Muscle layer of duodenum (tissue), 2 donors: Measurements from ENCODE around the gene NHS.
"Not testable (repeated sequence)": the region's sequence is repeated elsewhere in the genome, so short reads cannot be mapped to it uniquely, and the experiment has no call there.

Source experiments
- H3K27ac ChIP-seq: one replicate; pipeline ENCODE4 v1.7.0; 2013; ENCODE audit warnings: mild to moderate bottlenecking, low read length
- H3K27me3 ChIP-seq: one replicate; pipeline ENCODE4 v1.7.0; 2013; ENCODE audit warnings: low read depth, mild to moderate bottlenecking, control low read depth, low read length
- H3K36me3 ChIP-seq, 2 donors: one replicate each; pipeline ENCODE4 v1.7.0; 2013; ENCODE audit warnings: low read length in 2 of 2, control low read depth in 1 of 2, mild to moderate bottlenecking in 1 of 2; ENCODE audit not compliant: insufficient read depth in 2 of 2, control insufficient read depth in 1 of 2
- H3K4me1 ChIP-seq, 2 donors: one replicate each; pipeline ENCODE4 v1.7.0; 2013; ENCODE audit warnings: low read length in 2 of 2, mild to moderate bottlenecking in 2 of 2, control low read depth in 1 of 2, moderate library complexity in 1 of 2; ENCODE audit not compliant: insufficient read depth in 2 of 2, control insufficient read depth in 1 of 2
- H3K4me3 ChIP-seq, 2 donors: one replicate each; pipeline ENCODE4 v1.7.0; 2013; ENCODE audit warnings: low read length in 2 of 2, low read depth in 1 of 2, mild to moderate bottlenecking in 1 of 2
- H3K9me3 ChIP-seq, 2 donors: one replicate each; pipeline ENCODE4 v1.7.0; 2013; ENCODE audit warnings: low read length in 2 of 2, control low read depth in 1 of 2, mild to moderate bottlenecking in 1 of 2; ENCODE audit not compliant: control insufficient read depth in 1 of 2
- donor health status: healthy.

Gene NHS

GRCh38 chrX:17431171-17431570 lies 56.2 kb downstream of the NHS start:
- no peaks in the 10 kb centered on the region for H3K36me3 ChIP-seq
- H3K27me3 ChIP-seq, result no peaks in the 10 kb centered on the region
- H3K27ac ChIP-seq, result no peak overlapping the region
- H3K4me1 ChIP-seq, result no peaks in the 10 kb centered on the region
- no peak overlapping the region for H3K4me3 ChIP-seq
- H3K9me3 ChIP-seq, result no peaks in the 10 kb centered on the region

- no peak overlapping the region for H3K4me3 ChIP-seq
- no peaks in the 10 kb centered on the region for H3K4me1 ChIP-seq
- no peak overlapping the region for H3K27ac ChIP-seq
- H3K36me3 ChIP-seq, result no peaks in the 10 kb centered on the region
- no peaks in the 10 kb centered on the region for H3K9me3 ChIP-seq
- no peaks in the 10 kb centered on the region for H3K27me3 ChIP-seq
Measured at GRCh38 chrX:17432158-17432557, 57.2 kb downstream of the NHS start.

GRCh38 chrX:17433965-17434364 lies 59.0 kb downstream of the NHS start:
- H3K4me1 ChIP-seq, result no peaks in the 10 kb centered on the region
- no peaks in the 10 kb centered on the region for H3K9me3 ChIP-seq
- no peak overlapping the region for H3K27ac ChIP-seq
- H3K27me3 ChIP-seq, result no peaks in the 10 kb centered on the region
- H3K36me3 ChIP-seq, result no peaks in the 10 kb centered on the region
- H3K4me3 ChIP-seq, result no peak overlapping the region

- no peak overlapping the region for H3K4me3 ChIP-seq
- H3K9me3 ChIP-seq, result no peaks in the 10 kb centered on the region
- H3K27me3 ChIP-seq, result no peaks in the 10 kb centered on the region
- H3K36me3 ChIP-seq, result no peaks in the 10 kb centered on the region
- H3K27ac ChIP-seq, result no peak overlapping the region
- H3K4me1 ChIP-seq, result no peaks in the 10 kb centered on the region
Measured at GRCh38 chrX:17435476-17435875, 60.5 kb downstream of the NHS start.

GRCh38 chrX:17438221-17438620 lies 63.2 kb downstream of the NHS start:
- no peak overlapping the region for H3K27ac ChIP-seq
- peaks cover 0 to 2% of the 10 kb centered on the region in 2 donors for H3K4me1 ChIP-seq

GRCh38 chrX:17440258-17440657 lies 65.3 kb downstream of the NHS start:
- Histone ChIP-seq H3K27ac (no peak overlapping the region), H3K4me1 (peaks cover 0 to 2% of the 10 kb centered on the region in 2 donors), H3K36me3 (no peaks in the 10 kb centered on the region), H3K9me3 (no peaks in the 10 kb centered on the region), H3K4me3 (no peak overlapping the region), H3K27me3 (no peaks in the 10 kb centered on the region)

More at GRCh38 chrX:17438221-17438620, 63.2 kb downstream of the NHS start:
- no peaks in the 10 kb centered on the region for H3K36me3 ChIP-seq
- no peaks in the 10 kb centered on the region for H3K9me3 ChIP-seq
- no peaks in the 10 kb centered on the region for H3K27me3 ChIP-seq
- H3K4me3 ChIP-seq, result no peak overlapping the region

- H3K36me3 ChIP-seq, result no peaks in the 10 kb centered on the region
- H3K9me3 ChIP-seq, result no peaks in the 10 kb centered on the region
- no peak overlapping the region for H3K27ac ChIP-seq
- no peak overlapping the region for H3K4me3 ChIP-seq
- H3K27me3 ChIP-seq, result no peaks in the 10 kb centered on the region
- H3K4me1 ChIP-seq, result peaks cover 0 to 2% of the 10 kb centered on the region in 2 donors
Measured at GRCh38 chrX:17440836-17441235, 65.8 kb downstream of the NHS start.

- H3K9me3 ChIP-seq, result no peaks in the 10 kb centered on the region
- no peaks in the 10 kb centered on the region for H3K27me3 ChIP-seq
Measured at GRCh38 chrX:17441965-17442364, 67.0 kb downstream of the NHS start.

GRCh38 chrX:17442898-17443297 lies 67.9 kb downstream of the NHS start:
- no peaks in the 10 kb centered on the region for H3K27me3 ChIP-seq

More at GRCh38 chrX:17441965-17442364, 67.0 kb downstream of the NHS start:
- no peaks in the 10 kb centered on the region for H3K36me3 ChIP-seq
- no peak overlapping the region for H3K27ac ChIP-seq
- H3K4me3 ChIP-seq, result no peak overlapping the region
- peaks cover 0 to 2% of the 10 kb centered on the region in 2 donors for H3K4me1 ChIP-seq

GRCh38 chrX:17443556-17443955 lies 68.6 kb downstream of the NHS start:
- Histone ChIP-seq H3K4me3 (no peak overlapping the region), H3K27me3 (no peaks in the 10 kb centered on the region), H3K4me1 (peaks cover 0 to 2% of the 10 kb centered on the region in 2 donors), H3K27ac (no peak overlapping the region), H3K36me3 (no peaks in the 10 kb centered on the region), H3K9me3 (no peaks in the 10 kb centered on the region)

More at GRCh38 chrX:17442898-17443297, 67.9 kb downstream of the NHS start:
- Histone ChIP-seq H3K9me3 (no peaks in the 10 kb centered on the region), H3K4me3 (no peak overlapping the region), H3K4me1 (peaks cover 0 to 2% of the 10 kb centered on the region in 2 donors), H3K36me3 (no peaks in the 10 kb centered on the region), H3K27ac (no peak overlapping the region)

- not testable (repeated sequence) for H3K27me3 ChIP-seq, H3K4me3 ChIP-seq, H3K4me1 ChIP-seq, H3K9me3 ChIP-seq, H3K36me3 ChIP-seq, H3K27ac ChIP-seq
Measured at GRCh38 chrX:17446269-17446668, 71.3 kb downstream of the NHS start.

- Histone ChIP-seq H3K4me3 (no peak overlapping the region), H3K27ac (no peak overlapping the region), H3K4me1 (no peaks in the 10 kb centered on the region), H3K36me3 (no peaks in the 10 kb centered on the region), H3K27me3 (no peaks in the 10 kb centered on the region), H3K9me3 (no peaks in the 10 kb centered on the region)
Measured at GRCh38 chrX:17448188-17448587, 73.2 kb downstream of the NHS start.
